Astrocyte (in vitro differentiated cells and primary cell): ENCODE results near the gene FAM193B. TPM values are rescaled to one million over a fixed set of nuclear protein-coding genes. Genes with fewer than 3 reads are reported as not detected.

Source experiments
- DNase-seq: peaks from one replicate; pipeline ENCODE4 v3.0.0-alpha.2; 2010; ENCODE audit warnings: low read depth
- FAIRE-seq: peaks from 2 replicates; lab custom pipeline; 2011; peaks lifted over from hg19 to GRCh38; lab: Jason Lieb, UNC
- H2AFZ ChIP-seq: 2 replicates; pipeline ENCODE4 v1.6.0; 2012; ENCODE audit warnings: low read depth, low read length, inconsistent platforms
- H3K27ac ChIP-seq: 2 replicates; pipeline ENCODE4 v1.5.1; 2011; ENCODE audit warnings: low read depth, low read length, inconsistent platforms
- H3K27me3 ChIP-seq: 2 replicates; pipeline ENCODE4 v1.6.0; 2011; ENCODE audit warnings: low read length, inconsistent platforms; ENCODE audit not compliant: insufficient read depth
- H3K36me3 ChIP-seq: 2 replicates; pipeline ENCODE4 v1.5.1; 2011; ENCODE audit warnings: low read length, inconsistent platforms; ENCODE audit not compliant: insufficient read depth
- H3K4me1 ChIP-seq: 2 replicates; pipeline ENCODE4 v1.5.1; 2011; ENCODE audit warnings: low read length, inconsistent platforms; ENCODE audit not compliant: insufficient read depth
- H3K4me2 ChIP-seq: 2 replicates; pipeline ENCODE4 v1.6.0; 2012; ENCODE audit warnings: low read length, inconsistent platforms
- H3K4me3 ChIP-seq: 2 replicates; pipeline ENCODE4 v1.5.1; 2011; ENCODE audit warnings: low read depth, mild to moderate bottlenecking, low read length, inconsistent platforms; ENCODE audit not compliant: insufficient read depth
- H3K79me2 ChIP-seq: 2 replicates; pipeline ENCODE4 v1.6.0; 2012; ENCODE audit warnings: mild to moderate bottlenecking, low read length, inconsistent platforms; ENCODE audit not compliant: insufficient read depth
- H3K9ac ChIP-seq: 2 replicates; pipeline ENCODE4 v1.6.0; 2012; ENCODE audit warnings: mild to moderate bottlenecking, low read length, inconsistent platforms
- H3K9me3 ChIP-seq: 2 replicates; pipeline ENCODE4 v1.5.1; 2012; ENCODE audit warnings: low read depth, mild to moderate bottlenecking, low read length, inconsistent platforms; ENCODE audit not compliant: insufficient read depth
- H4K20me1 ChIP-seq: 2 replicates; pipeline ENCODE4 v1.6.0; 2012; ENCODE audit warnings: low read length, inconsistent platforms; ENCODE audit not compliant: insufficient read depth
- H3K27ac Mint-ChIP-seq: one replicate; pipeline ENCODE4 v1.8.0; 2021; ENCODE audit warnings: mild to moderate bottlenecking, mixed read lengths; ENCODE audit not compliant: unreplicated experiment
- H3K27me3 Mint-ChIP-seq: one replicate; pipeline ENCODE4 v1.8.0; 2021; ENCODE audit warnings: low read depth, mixed read lengths; ENCODE audit not compliant: unreplicated experiment
- H3K36me3 Mint-ChIP-seq: one replicate; pipeline ENCODE4 v1.8.0; 2021; ENCODE audit warnings: low read depth, mixed read lengths; ENCODE audit not compliant: unreplicated experiment
- H3K4me1 Mint-ChIP-seq: one replicate; pipeline ENCODE4 v1.8.0; 2021; ENCODE audit warnings: low read depth, mixed read lengths; ENCODE audit not compliant: unreplicated experiment
- H3K4me3 Mint-ChIP-seq: one replicate; pipeline ENCODE4 v1.8.0; 2021; ENCODE audit warnings: mild to moderate bottlenecking, moderate library complexity, mixed read lengths; ENCODE audit not compliant: unreplicated experiment
- H3K9me3 Mint-ChIP-seq: one replicate; pipeline ENCODE4 v1.8.0; 2021; ENCODE audit warnings: mild to moderate bottlenecking, mixed read lengths; ENCODE audit not compliant: unreplicated experiment
- EZH2 ChIP-seq: IDR thresholded peaks from 2 replicates; pipeline ENCODE4 v1.6.1; 2012; ENCODE audit warnings: mild to moderate bottlenecking, low read length, inconsistent platforms; ENCODE audit not compliant: insufficient read depth
- total RNA-seq: library from RNA; stranded (reverse); gene quantifications from 2 replicates; pipeline ENCODE4 v1.2.1, GENCODE V29; 2021
- TF ChIP-seq, protein P1 (sequence below): IDR thresholded peaks from 2 replicates; pipeline ENCODE4 v1.5.1; 2011; ENCODE audit warnings: low read depth, mild to moderate bottlenecking, inconsistent platforms, low read length, moderate library complexity; ENCODE audit not compliant: insufficient read depth

The FAM193B gene
- total RNA-seq, 1 donor from 2014 or later = 48.3 TPM

DNA sequence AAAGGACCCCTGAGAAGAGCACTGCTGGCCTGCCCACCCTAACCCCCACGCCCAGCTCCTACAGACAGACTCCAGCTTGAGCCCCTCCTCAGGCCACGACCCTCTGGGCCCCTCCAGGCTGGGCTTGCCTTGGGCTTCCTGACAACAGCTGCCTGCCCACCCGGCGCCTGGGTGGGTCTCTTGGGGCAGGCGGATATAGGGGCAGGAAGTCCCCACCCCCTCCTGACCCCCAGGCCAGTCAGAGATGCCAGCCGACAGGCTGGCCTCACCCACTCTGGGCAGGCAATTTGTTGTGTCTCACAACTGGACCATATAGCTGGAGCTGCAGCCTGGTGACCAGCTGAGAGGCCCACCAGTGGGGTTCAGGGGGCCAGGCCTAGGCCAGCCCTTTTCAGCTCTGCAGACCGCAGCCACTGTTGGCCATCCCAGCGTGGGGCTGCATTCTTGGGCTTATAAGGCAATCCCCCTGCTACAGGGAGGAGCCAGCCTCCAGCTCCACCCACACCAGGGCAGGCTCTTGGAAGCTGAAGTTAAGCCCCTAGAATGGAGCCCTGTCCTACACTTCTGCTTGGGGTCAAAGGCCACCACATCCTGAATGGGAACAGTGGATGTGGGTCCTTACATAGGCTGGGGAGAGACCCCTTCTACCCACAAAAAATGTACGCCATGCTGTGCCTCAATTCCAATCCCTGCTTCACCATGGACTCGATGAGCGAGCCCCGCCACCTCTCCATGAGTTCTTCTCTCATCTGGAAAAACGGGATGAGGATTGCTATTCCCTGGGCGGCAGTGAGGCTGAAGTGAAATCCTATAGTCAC, 58.9 kb downstream of the FAM193B start:
- Histone ChIP-seq H3K27ac (peak overlapping the region; percentile 94), H3K9me3 (no peaks in the 10 kb centered on the region), H3K4me1 (peaks cover 70% of the 10 kb centered on the region), H3K27me3 (no peaks in the 10 kb centered on the region), H3K9ac (peak overlapping the region; percentile 89), H3K4me2 (peak overlapping the region; percentile 96), H3K4me3 (peak overlapping the region; percentile 82), H2AFZ (no peak overlapping the region), H3K36me3 (peaks cover 19% of the 10 kb centered on the region), H4K20me1 (peaks cover 42% of the 10 kb centered on the region), H3K79me2 (peaks cover 67% of the 10 kb centered on the region)
- Mint-ChIP-seq H3K27me3 (no peaks in the 10 kb centered on the region), H3K9me3 (no peaks in the 10 kb centered on the region), H3K4me3 (peak overlapping the region; percentile 88), H3K27ac (peak overlapping the region; percentile 92), H3K4me1 (peaks cover 41% of the 10 kb centered on the region), H3K36me3 (peaks cover 4% of the 10 kb centered on the region)
- TF ChIP-seq, protein P1, sequence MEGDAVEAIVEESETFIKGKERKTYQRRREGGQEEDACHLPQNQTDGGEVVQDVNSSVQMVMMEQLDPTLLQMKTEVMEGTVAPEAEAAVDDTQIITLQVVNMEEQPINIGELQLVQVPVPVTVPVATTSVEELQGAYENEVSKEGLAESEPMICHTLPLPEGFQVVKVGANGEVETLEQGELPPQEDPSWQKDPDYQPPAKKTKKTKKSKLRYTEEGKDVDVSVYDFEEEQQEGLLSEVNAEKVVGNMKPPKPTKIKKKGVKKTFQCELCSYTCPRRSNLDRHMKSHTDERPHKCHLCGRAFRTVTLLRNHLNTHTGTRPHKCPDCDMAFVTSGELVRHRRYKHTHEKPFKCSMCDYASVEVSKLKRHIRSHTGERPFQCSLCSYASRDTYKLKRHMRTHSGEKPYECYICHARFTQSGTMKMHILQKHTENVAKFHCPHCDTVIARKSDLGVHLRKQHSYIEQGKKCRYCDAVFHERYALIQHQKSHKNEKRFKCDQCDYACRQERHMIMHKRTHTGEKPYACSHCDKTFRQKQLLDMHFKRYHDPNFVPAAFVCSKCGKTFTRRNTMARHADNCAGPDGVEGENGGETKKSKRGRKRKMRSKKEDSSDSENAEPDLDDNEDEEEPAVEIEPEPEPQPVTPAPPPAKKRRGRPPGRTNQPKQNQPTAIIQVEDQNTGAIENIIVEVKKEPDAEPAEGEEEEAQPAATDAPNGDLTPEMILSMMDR = no peak
- no peak for TF ChIP-seq EZH2
- DNase-seq (peak; percentile 86), FAIRE-seq (peak; percentile 39)

DNA sequence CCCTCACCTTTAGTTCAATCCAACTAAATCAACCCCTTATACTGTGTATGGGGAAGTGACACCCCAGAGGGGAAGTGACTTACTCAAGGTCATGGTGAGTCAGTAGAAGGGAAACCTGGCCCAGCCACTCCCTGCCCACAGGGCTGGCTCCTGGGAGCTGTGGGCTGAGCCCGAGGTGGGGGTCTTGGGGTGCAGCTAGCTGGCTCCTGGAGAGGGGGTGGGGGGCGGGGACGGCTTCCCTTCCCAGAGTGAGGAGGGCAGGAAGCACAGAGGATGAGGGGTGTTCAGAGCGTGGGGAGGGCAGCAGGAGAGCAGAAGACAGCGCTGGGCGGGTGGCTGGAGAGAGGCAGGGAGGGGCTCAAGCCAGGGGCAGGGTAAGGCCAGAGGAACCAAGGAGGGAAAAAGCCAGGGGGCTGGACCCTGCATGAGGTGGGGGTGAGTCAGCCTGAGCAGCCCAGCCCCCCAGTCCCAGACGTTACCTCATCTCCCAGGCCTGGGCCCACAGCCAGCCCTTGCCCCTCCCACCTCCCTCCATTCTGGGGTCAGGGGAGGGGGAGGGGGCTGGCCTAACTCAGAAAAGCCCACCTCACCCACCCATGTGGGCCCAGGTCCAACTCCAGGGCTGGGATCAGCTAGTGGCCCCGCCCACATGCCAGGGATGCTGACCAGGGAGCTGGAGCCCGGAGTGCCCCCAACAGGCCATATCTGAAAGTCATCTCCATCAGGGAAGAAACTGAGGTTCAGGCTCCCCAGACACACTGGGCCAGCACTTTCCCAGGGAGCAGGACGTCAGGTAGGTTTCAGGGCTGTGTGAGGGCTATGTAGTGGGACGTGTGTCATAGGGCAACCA, 59.8 kb downstream of the FAM193B start:
- Mint-ChIP-seq H3K4me3 (peak overlapping the region; percentile 69), H3K9me3 (no peaks in the 10 kb centered on the region), H3K27ac (peak overlapping the region; percentile 92), H3K4me1 (peaks cover 39% of the 10 kb centered on the region), H3K27me3 (no peaks in the 10 kb centered on the region), H3K36me3 (peaks cover 4% of the 10 kb centered on the region)
- Histone ChIP-seq H2AFZ (no peak overlapping the region), H3K79me2 (peaks cover 76% of the 10 kb centered on the region), H3K9me3 (no peaks in the 10 kb centered on the region), H3K4me3 (peak overlapping the region; percentile 82), H3K27ac (peak overlapping the region; percentile 94), H3K27me3 (no peaks in the 10 kb centered on the region), H3K36me3 (peaks cover 19% of the 10 kb centered on the region), H3K9ac (peak overlapping the region; percentile 89), H3K4me1 (peaks cover 71% of the 10 kb centered on the region), H3K4me2 (peak overlapping the region; percentile 96), H4K20me1 (peaks cover 51% of the 10 kb centered on the region)
- no peak for TF ChIP-seq EZH2
- TF ChIP-seq, protein P1 = peak; percentile 21
- DNase-seq (peak; percentile 88), FAIRE-seq (no peak)
